DOHH2 (cell line): ENCODE results near the gene PRR14L.

Experiments used
- EZH2phosphoT487 ChIP-seq: fragments of 200-600 bp; sonication (generic); IDR thresholded peaks from 2 replicates; pipeline ENCODE4 v1.6.1; 2017; ENCODE audit warnings: borderline replicate concordance, mild to moderate bottlenecking, antibody characterized with exemption, low read length, moderate library complexity, mixed read lengths
- TF ChIP-seq, protein P1 (sequence below): fragments of 200-600 bp; sonication (generic); IDR thresholded peaks from one replicate; pipeline ENCODE4 v1.5.1; 2014; ENCODE audit warnings: antibody characterized with exemption, mild to moderate bottlenecking, low read depth, low read length; ENCODE audit not compliant: poor library complexity, severe bottlenecking

DNA sequence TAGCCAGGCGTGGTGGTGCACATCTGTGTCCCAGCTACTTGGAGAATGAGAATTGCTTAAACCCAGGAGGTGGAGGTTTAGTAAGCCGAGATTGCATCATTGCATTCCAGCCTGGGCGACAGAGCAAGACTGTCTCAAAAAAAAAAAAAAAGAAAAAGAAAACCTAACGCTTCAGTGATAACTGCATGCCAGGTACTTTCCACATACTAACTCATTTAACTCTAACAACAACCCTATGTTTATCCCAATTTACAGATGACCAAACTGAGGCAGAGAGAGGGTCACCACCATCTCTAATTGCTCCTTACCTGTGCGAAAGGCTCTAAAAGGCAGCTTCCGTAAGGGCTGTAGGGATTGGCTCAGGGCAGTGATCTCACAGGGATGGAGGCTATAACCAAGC is 99.5 kb downstream of the PRR14L start:
- no peak for TF ChIP-seq EZH2phosphoT487
- TF ChIP-seq, protein P1, sequence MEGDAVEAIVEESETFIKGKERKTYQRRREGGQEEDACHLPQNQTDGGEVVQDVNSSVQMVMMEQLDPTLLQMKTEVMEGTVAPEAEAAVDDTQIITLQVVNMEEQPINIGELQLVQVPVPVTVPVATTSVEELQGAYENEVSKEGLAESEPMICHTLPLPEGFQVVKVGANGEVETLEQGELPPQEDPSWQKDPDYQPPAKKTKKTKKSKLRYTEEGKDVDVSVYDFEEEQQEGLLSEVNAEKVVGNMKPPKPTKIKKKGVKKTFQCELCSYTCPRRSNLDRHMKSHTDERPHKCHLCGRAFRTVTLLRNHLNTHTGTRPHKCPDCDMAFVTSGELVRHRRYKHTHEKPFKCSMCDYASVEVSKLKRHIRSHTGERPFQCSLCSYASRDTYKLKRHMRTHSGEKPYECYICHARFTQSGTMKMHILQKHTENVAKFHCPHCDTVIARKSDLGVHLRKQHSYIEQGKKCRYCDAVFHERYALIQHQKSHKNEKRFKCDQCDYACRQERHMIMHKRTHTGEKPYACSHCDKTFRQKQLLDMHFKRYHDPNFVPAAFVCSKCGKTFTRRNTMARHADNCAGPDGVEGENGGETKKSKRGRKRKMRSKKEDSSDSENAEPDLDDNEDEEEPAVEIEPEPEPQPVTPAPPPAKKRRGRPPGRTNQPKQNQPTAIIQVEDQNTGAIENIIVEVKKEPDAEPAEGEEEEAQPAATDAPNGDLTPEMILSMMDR = no peak
